GM18868 (cell line): ENCODE data around the gene GRIN3B.
"Not testable (repeated sequence)": the region's sequence is repeated elsewhere in the genome, so short reads cannot be mapped to it uniquely, and the experiment has no call there.

Experiments
- ATAC-seq: cut with Tn5 transposase; IDR thresholded peaks from one replicate; pipeline ENCODE4 v1.9.1; 2021; ENCODE audit warnings: mild to moderate bottlenecking, moderate library complexity; ENCODE audit not compliant: unreplicated experiment

The GRIN3B gene, protein sequence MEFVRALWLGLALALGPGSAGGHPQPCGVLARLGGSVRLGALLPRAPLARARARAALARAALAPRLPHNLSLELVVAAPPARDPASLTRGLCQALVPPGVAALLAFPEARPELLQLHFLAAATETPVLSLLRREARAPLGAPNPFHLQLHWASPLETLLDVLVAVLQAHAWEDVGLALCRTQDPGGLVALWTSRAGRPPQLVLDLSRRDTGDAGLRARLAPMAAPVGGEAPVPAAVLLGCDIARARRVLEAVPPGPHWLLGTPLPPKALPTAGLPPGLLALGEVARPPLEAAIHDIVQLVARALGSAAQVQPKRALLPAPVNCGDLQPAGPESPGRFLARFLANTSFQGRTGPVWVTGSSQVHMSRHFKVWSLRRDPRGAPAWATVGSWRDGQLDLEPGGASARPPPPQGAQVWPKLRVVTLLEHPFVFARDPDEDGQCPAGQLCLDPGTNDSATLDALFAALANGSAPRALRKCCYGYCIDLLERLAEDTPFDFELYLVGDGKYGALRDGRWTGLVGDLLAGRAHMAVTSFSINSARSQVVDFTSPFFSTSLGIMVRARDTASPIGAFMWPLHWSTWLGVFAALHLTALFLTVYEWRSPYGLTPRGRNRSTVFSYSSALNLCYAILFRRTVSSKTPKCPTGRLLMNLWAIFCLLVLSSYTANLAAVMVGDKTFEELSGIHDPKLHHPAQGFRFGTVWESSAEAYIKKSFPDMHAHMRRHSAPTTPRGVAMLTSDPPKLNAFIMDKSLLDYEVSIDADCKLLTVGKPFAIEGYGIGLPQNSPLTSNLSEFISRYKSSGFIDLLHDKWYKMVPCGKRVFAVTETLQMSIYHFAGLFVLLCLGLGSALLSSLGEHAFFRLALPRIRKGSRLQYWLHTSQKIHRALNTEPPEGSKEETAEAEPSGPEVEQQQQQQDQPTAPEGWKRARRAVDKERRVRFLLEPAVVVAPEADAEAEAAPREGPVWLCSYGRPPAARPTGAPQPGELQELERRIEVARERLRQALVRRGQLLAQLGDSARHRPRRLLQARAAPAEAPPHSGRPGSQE

DNA sequence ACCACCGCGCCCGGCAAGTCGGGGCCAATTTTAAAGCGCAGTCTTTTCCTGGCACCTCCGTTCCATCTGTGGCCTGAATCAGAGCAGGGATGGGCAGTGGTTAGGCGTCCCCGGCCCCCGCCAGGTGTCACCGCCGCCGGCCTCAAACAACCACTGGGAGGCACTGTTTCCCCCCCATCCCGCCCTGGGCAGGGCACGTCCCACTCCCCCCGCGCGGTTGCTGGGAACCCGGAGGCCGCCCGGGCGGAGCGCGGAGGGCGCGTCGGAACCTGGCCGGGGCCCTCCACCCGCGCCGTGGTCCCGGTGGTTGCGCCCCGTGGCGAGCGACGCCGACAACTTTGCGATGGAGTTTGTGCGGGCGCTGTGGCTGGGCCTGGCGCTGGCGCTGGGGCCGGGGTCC is at the start of gene GRIN3B:
Gene GRIN3B, plus strand, starts transcription at position 325 of the 400 bp plus-strand sequence. Its CDS starts 19 bp downstream, at position 344.
- ATAC-seq, result no peak

DNA sequence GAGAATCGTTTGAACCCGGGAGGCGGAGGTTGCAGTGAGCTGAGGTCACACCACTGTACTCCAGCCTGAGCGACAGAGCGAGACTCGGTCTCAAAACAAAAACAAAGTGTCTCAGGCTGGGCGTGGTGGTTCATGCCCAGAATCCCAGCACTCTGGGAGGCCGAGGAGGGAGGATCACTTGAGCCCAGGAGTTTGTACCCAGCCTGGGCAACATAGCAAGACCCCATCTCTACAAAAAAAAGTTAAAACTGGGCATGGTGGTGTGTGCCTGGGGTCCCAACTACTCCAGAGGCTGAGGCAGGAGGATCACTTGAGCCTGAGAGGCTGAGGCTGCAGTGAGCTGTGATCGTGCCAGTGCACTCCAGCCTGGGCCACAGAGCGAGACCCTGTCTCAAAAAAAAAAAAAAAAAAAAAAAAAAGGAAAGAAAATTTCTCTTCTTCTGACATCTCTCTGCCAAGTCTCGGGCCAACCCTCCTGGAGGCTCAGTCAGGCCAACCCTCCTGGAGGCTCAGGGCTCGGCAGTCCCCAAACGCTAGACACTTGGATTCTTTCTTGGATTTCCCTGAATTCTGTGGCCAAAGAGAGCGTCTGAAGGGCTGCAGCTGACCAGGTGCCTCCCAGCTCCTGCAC is 48.1 kb upstream of the GRIN3B start:
- ATAC-seq, result no peak

DNA sequence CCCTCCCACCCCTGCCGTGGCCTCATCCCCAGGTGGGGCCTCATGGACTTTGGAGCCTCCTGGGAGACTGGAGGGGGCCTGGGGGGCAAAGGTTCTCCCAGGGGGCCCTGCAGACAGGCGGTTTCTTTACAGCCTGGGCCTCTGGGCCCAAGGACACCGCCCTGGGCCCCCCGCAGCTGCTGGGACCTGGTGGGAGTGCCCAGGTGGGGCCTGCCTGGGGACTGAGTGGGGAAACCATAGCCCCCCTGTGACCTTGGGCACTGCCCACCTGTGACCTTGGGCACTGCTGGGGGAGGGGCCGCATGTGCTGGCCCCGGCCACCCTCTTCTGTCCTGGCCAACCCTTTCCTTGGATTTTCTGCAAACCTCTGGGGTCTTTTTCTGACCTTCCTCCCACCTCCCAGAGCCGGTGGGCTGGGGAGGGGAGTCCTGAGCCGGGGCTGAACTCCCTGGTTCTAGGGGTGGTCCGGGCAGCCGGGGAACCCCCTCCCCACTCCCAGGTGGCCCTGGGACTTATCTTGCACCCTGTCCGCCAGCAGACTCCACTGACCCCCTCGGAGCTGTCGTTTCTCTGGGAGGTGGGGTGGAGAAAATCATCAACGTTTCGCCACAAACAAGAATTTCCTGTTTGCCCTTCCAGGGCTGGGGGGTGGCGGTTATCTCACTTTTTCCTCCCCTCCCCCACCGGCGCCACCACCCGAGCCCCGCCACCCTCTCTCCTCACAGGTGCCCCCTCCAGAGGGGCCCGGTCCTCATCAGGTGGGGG is 47.4 kb upstream of the GRIN3B start:
- no peak for ATAC-seq

DNA sequence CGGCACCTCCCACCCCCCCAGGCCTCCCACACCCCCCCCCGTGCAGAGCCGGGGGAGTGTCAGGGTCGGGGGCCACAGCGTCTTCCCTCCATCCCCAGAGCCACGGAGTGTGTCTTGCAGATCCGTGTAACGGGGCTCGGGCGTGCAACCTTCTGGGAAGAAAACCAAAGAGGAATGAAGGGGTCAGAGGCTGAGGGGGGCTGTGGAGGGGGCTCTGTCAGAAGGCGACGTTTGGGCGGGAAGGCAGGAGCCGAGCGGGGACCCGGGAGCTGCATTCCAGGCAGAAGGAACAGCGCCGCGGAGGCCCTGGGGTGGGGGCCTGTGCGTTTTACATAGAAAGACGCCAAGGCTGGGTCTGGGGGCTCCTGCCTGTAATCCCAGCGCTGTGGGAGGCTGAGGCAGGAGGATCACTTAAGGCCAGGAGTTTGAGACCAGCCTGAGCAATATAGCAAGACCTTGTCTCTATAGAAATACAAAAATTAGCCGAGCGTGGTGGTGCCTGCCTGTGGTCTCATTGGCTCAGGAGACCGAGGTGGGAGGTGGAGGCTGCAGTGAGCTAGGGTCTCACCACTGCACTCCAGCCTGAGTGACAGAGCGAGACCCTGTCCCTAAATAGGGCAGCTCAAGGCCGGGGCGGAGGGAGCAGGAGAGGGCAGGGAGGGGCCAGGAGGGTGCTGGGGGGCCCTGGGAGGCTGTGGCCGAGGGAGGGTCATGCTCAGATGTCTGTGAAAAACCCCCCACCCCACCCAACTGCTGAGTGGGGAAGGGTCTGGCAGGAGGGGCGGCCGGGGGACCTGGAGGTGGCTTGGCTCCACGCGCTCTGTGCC is 46.6 kb upstream of the GRIN3B start:
- ATAC-seq, result no peak

DNA sequence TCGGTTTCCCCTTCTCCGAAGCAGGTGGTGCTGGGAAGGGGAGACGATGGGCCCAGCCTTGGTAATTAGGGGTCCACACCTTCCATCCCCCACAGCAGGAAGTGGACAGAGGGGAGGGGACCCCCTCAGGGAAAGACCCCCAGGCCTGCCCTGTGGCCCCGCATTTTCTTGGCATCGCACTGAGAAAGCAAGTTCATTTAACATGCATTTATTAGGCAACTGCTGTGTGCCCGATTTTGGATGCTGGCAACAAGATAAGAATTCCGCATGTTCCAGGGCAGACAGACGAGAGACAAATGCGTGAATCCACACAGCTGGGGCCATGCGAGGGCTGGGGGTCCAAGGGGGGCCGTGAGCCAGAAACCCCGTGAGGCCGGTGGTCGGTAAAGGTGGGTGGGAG is 45.9 kb upstream of the GRIN3B start:
- ATAC-seq, result no peak

DNA sequence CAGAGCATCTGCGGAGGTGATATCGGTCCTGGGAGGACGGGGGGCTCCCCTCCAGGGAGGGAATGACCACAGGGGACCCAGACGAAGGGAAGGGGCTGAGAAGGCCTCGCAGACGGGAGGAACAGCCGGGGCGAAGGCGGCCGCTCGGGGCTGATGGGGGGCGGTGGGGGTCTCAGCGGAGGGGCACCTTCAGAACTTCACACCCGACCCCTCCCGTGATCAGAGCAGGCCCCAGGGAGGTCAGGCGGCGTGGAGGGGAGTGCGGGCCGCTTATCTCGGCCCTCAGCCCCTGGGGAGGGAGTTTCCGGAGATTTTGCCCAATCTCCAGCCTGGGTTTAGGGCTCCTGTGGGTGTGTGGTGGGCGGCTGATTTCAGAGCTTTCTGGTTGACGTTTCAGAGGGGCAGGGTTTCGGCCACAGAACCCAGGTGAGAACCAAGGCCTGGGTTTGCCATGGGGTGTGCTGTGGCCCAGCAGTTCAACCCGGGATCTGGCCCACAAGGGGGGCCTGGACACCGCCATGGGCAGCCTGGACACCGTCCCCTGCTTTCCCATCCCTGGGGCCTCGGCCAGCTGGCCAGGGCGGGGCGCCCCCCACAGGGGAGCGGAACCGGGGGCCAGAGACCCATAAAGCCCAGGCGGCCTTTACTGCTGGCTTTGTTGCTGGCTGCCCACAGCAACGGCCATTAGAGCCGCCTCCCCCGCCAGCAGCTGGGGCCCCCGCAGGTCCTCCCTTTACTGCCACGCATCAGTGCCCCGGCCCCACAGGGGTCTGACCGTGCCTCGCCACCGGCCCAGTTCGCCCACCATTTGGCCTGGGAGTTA is 45.3 kb upstream of the GRIN3B start:
- no peak for ATAC-seq

DNA sequence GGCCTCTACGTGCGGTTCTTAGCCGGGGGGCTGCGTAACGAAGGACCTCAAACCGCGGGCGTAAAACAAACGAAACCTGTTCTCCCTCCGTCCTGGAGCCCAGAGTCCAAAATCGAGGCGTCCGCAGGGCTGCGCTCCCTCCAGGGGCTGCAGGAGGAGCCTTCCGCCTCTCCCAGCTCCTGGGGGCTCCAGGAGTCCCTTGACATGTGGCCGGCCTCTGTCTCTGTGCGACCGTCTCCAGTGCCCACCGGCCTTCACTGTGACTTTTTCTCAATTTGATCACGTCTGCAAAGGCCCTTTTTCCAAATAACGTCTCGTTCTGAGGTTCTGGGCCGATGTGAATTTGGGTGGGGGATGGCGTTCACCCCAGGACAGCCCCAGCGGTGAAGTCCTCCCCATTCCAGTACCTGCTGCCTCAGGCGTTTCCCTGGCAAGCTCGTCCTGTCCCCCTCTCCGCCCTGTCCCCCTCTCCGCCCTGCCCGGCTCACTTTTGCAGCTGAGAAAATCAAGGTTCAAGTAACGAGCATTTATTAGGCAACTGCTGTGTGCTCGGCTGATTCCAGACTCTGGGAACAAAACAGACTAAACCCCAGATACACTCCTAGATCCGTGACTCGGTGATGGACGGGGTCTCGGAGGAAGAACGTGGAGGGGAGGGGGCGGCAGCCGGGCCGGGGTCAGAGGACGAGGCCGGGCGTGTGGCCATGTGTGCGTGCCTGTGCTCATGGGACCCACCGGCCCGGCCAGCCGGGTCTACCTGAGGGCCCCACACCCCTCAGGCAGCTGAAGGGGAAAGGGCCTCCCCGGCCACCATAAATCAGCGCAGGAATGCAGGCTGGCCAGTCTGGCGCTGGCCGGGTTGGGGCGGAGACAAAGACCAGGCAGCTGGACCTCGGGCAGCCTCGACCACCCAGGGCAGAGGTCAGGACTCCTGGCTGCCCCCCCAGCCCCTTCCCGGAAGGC is 44.1 kb upstream of the GRIN3B start:
- no peak for ATAC-seq

DNA sequence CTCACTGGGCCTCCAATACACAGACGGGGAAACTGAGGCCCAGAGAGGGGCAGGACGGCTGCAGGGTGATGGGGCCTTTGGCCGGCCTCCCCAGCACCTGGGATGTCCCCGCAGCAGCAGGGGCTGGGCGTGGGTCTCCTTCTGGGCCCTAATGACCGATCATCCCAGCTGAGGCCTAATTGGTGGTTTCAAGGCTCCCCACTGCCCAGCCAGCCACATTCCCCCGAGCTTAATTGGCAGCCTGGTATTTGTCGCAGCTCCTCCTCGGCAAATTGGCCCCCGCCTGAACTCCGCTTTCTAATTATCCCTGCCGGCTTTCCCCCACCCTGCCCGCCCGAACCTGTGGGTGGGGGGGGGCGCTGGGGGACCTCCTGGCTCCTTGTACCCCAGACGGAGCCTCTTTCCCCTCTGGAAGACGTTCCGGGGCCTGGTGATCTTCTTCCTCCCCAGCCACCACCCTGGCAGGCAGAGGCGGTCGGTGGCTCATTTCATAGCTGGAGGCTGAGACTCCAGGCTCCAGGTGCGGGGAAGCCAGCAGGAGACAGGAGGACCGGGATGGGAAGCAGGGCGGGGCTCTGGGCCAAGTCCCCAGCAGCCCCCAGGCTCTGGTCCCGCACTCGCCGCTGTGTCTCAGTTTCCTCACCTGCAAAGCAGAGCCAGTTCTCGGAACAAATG is 43.3 kb upstream of the GRIN3B start:
- no peak for ATAC-seq

DNA sequence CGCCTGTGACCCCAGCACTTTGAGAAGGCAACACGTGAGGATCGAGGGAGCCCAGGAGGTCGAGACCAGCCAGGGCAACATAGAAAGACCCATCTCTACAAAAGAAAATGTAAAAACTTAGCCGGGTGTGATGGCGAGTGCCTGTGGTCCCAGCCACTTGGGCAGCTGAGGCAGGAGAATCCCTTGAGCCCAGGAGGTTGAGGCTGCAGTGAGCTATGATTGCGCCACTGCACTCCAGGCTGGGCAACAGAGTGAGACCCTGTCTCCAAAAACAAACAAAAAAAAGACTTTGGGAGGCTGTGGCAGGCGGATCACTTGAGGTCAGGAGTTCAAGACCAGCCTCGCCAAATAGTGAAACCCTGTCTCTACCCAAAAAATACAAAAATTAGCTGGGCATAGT is 42.6 kb upstream of the GRIN3B start:
- not testable (repeated sequence) for ATAC-seq

DNA sequence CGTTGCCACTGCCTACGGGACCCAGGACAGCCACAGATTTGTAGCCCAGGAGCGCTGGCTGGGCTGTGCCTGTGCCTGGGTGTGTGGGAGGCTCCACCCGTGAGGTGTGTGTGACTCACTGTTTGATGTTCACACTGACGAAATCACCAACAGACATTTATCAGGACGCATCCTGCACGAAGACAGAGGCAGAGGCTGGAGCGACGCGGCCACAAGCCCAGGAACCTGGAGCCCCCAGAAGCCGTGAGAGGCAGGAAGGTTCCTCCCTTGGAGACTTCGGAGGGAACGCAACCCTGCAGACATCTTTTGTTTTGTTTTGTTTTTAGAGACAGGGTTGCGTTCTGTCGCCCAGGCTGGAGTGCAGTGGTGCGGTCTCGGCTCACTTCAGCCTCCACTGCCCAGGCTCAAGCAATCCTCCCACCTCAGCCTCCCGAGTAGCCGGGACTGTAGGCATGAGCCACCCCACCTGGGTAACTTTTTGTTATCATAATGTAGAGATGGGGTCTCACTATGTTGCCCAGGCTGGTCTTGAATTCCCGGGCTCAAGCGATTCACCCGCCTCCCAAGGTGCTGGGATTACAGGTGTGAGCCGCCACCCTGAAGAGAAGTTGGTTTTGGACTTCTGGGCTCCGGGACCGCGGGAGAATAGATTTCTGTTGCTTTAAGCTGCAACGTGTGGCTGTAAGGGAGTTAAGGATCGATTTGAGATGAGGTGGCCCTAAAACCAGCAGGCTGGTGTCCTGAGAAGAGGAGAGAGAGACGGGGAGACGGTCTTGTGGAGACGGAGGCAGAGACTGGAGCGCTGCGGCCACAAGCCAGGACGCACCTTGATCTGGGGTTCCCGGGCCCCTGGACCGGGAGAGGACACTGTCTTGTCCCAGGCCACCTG is 41.0 kb upstream of the GRIN3B start:
- no peak for ATAC-seq

DNA sequence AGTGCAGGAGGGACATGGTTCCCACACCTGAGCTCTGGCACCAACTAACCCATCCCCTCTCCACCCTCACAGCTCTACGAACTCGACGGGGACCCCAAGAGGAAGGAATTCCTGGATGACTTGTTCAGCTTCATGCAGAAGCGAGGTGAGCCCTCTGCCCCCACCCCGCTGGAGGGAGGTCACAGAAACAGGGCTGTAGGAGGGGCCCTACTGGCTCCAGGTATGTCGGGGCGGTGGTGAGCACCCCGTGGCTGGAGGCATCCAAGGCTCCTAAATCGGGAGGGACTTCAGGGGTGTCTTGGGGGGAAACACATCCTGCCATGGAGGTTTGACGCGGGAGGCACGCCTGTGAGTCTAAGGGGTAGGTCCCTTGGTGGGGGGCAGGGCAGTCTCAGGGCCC is 40.2 kb upstream of the GRIN3B start:
- no peak for ATAC-seq

DNA sequence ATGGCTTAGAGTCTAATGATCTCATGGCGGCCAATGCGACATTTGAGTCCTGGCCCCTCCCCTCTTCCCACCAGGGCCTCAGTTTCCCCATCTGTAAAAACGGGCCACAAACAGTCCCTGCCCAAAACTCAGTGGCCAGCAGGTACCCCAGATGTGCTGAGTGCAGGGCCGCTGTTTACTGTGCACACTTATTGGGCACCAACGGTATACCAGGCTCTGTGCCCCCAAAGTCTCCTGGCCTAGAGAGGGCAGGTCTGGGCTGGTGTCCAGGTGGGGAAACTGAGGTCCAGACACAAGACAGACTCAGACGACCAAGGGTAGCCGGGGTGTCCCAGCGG is 39.6 kb upstream of the GRIN3B start:
- no peak for ATAC-seq

DNA sequence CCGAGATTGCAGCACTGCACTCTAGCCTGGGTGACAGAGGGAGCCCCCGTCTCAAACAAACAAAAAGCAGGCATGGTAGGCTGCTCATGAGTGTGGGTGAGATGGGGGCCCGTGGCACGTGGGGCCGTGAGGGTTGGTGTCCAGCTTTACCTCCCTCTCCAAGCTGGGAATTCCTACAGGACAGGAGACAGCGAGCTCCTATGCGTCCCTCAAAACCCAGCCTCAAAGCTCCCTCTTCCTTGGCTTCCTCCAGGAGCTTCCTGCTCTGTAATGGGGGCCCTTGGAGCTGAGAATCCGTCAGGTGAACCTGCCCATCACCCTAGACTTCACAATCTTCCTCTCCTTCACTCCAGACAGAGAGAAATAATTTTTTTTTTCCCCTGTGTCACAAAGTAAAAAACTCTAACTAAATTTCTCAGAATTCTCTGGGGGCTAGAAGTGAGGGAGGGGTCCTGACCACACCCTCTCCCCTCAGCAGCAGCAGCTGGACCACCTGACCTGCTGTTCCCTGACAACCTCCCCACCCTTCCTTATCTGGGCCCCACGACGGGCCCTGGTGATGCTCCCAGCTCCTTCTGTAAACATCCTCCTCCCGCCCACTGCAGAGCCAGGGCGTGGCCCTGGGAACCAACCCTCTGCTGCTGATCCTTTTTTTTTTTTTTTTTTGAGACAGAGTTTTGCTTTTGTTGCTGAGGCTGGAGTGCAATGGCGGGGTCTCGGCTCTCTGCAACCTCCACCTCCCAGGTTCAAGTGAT is 38.2 kb upstream of the GRIN3B start:
- no peak for ATAC-seq

DNA sequence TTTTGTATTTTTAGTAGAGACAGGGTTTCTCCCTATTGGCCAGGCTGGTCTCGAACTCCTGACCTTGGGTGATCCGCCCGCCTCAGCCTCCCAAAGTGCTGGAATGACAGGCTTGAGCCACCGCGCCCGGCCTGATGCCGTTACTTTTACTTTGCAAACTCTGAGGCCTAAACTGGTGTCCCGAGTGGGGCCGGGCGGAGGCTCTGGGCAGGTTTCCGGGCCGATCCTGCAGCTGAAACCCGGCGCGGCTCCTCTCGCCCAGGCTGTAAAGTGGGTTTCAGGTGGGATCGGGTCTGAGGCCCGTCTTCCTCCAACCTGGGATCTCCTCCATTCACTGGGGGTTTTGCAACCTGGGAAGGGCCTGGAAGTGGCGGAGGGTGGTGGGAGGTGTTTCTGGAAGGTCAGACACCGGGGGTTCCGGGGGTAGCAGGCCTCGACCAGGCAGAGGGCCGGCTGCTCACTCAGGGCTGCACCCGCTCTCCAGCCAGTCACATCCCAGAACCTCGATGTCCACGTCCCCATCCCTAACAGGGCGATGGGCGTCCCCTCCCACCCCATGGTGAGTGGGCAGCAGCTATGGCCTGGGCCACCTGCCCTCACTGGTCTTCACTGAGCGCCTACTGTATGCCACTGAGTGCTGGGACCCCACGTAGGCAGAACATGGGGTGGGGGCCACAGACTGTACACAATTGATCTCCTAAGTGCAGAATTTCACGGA is 37.4 kb upstream of the GRIN3B start:
- ATAC-seq, result no peak

DNA sequence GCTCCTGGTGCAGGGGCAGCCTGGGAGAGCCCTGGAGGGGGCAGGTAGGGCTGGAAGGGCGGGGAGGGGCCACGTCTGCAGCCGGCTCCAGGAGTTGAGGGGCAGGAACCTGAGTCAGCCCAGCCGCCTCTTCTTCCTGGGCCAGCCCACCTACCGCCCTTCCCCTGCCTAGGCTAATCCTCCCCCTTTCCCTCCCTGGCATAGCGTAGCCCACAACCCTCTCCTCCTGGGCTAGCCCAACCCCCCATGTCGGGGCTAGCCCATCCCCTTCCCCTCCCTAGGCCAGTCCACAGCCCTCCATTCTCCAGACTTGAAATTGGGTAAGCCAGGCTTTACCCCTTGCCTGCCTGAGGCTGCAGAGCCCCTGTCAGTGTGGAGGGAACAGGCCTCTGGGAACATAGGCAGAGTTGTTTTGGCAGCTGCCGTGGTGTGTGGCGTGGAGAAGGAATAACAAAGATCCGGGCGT is 36.7 kb upstream of the GRIN3B start:
- no peak for ATAC-seq
